Measurements from ENCODE around the gene NIFK.
"Not testable (repeated sequence)": the region's sequence is repeated elsewhere in the genome, so short reads cannot be mapped to it uniquely, and the experiment has no call there.

Gene NIFK

DNA sequence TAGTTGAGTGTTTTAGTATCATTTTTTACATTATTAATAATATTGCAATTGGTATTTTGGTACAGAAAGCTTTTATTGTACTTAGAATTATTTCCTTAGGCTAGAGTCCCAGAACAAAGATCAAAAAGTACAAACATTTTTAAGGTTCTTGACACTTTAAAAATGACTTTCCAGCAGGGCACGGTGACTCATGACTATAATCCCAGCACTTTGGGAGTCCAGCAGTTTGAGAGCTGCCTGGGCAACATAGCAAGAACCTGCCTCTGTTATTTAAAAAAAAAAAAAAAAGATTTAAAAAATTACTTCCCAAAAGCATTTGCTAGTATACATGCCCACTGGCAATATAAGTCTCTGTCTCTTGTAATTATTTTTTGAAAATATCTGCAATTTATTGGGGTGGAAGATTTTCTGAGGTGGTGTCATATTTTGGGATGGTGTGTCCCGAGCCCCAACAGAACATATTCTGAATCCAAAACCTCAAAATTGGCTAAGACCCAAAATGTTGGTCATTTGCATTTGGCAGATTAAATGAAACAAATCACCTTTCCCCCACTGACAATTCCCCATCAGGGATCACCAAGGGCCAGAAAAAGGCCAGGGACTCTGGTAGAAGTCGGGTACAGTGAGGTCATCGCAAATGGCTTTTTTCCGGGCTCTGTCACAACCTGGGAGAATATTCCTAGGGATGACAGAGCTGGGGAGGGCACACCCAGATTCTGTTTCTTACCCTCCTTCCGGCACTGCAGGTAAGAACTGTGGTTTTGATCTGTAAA lies 42.1 kb downstream of the NIFK start:
- DNase-seq (ENCODE audit: low spot score) = no peak

DNA sequence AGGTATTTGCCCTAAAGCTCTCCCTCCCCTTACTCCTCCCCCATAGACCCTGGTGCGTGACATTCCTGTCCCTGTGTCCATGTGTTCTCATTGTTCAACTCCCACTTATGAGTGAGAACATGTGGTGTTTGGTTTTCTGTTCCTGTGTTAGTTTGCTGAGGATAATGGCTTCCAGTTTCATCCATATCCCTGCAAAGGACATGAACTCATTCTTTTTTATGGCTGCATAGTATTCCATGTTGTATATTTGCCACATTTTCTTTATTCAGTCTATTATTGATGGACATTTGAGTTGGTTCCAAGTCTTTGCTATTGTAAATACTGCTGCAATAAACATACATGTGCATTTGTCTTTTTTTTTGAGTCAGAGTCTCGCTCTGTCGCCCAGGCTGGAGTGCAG lies 46.1 kb downstream of the NIFK start:
- not testable (repeated sequence) for DNase-seq (ENCODE audit: low spot score)

- no peak for DNase-seq (ENCODE audit: low spot score)
Measured at GRCh38 chr2:121690095-121690494, 46.6 kb downstream of the NIFK start.

- peak; percentile 71 for DNase-seq (ENCODE audit: low spot score)
Measured at GRCh38 chr2:121689356-121689755, 47.3 kb downstream of the NIFK start.

DNA sequence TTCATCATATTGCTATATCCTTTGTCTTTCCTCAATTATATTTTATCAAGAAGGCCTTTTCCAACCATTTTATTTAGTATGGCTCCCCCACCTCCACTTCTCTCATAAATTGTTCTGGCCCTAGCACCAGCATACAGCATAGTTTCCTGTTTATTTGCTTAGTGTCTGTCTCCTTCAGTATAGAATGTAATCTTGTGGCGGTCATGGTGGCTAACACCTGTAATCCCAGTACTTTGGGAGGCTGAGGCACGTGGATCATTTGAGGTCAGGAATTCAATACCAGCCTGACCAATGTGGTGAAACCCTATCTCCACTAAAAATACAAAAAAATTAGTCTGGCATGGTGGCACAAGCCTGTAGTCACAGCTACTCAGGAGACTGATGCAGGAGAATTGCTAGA lies 47.9 kb downstream of the NIFK start:
- DNase-seq (ENCODE audit: low spot score) = no peak

GRCh38 chr2:121686902-121687301 lies 49.8 kb downstream of the NIFK start:
- no peak for DNase-seq (ENCODE audit: low spot score)

GRCh38 chr2:121686218-121686617 lies 50.5 kb downstream of the NIFK start:
- no peak for DNase-seq (ENCODE audit: low spot score)

GRCh38 chr2:121682396-121683298 lies 54.0 kb downstream of the NIFK start:
- DNase-seq (ENCODE audit: low spot score) = no peak

DNA sequence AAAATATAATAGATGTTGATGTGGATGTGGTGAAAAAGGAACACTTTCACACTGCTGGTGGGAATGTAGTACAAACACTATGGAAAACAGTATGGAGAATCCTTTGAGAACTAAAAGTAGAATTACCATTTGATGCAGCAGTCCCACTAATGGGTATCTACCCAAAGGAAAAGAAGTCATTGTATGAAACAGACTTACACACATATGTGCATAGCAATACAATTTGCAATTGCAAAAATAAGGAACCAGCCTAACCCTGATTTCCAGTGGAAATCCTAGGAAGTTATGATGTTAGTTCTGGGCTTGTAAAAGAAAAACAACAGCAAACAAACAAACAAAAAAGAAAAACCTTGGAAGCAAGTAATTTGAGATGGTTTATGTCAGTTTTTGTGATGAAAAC lies 58.8 kb downstream of the NIFK start:
- no peak for DNase-seq (ENCODE audit: low spot score)

Data from AG20443 (cell line).